ENCODE data around the gene PRELID2.
"Not testable (repeated sequence)": the region's sequence is repeated elsewhere in the genome, so short reads cannot be mapped to it uniquely, and the experiment has no call there.

The PRELID2 gene

DNA sequence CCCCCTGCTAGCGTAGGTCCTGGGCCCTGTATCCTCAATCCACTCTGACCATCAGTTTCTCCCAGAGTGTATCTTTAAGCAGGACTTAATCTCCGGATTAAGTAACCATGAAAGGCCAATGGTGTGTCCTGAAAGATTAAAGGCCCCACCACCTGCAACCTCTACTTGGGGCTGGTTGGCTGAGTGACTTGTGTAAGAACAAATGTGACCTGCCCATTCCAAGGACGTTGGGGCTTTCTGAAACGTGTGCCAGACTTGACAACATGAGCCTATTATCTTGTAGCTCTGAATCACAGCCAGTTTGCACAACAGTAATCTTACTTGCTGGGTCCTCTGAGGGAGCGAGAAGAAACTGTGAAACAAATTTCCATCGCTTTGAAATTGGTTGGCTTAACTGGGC is 3.1 kb upstream of the PRELID2 start:
- no peak for DNase-seq

DNA sequence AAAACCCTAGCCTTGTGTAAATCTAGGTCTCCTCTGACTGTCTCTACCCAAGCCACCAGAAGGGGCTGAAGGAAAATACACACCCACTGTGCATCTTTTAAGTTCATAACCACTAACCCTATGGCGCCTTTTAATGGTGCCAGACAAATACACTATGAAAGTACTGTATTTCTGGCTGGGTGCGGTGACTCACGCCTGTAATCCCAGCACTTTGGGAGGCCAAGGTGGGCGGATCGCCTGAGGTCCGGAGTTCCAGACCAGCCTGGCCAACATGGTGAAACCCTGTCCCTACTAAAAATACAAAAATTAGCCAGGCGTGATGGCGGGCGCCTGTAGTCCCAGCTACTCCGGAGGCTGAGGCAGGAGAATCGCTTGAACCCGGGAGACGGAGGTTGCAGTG is 1.1 kb upstream of the PRELID2 start:
- not testable (repeated sequence) for DNase-seq

DNA sequence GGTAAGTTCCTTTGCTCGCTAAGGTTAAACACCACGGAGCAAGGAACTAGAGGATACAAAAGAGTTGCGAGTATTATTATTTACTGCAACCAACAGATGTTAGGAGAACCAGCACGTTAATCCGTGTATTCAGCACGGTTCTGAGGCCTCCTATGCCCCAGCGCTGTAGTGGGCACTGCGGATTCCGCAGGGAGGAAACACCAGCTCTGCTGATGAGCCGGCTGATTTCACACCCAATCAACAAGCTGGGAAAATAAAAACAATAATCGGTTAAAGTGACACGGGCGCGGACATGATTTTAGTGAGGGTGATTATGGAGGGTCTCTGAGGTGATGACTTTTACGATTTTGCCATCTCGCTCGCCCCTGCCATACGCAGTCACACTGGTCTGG is 702 bp upstream of the PRELID2 start:
- DNase-seq = no peak

DNA sequence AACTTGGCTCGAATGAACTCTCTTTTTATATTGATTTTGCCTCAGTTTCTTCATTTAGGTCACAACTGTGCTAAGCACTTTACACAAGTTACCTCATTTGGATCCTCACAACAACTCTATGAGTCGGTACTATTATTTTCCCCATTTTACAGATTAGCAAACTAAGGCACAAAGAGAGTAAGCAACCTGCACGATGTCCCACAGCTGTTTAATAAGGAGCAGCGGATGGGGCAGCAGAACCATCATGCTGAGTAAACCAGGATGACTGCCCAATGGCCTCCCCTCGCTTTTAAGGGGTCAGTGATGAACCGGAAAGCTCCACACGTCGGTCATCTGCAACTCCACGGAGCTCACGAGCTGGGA is 607 bp downstream of the PRELID2 start:
- DNase-seq = no peak

DNA sequence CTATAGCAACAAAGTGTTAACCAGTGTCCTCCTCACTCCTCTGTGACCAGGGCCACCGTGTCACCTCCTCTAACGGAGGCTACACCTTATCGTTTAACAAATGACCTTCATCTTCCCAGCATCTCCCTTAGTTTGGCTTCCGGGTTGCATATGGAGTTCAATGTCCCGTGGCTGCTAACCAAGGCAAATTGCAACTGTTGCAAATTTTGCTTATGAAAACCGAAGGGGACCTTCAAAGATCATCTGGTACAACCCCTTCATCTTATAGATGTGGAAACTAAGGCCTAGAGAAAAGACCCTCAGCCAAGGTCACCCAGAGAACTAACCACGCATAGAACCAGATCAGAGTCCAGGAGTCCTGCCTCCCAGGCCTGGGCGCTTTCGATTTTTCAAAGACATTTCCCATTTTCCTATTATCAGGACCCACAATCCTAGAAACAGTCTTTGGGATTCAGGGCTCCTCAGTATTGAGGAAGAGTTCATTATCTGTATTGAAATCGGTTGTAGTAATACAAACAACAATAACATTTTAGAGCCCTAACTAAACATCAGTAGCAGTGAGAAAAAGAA is 1.4 kb downstream of the PRELID2 start:
- DNase-seq = no peak

DNA sequence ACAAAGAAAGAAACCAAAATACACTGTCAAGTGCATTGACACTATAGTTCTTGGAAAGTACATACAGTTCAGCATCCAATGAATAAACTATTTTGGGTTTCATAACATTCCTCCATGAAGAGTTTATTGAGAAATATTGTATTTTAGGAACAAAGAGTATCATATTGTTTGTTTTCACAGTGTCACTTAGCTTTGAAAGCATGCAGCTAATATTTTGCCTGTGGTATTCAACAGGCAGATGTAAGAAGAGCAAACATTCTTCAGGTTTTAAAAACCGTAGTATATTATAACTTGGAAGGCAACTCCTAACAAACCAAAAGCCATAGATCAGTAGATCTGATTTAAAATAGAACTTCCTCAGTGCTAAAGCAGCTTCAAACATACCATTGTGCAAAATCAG is 4.5 kb downstream of the PRELID2 start:
- DNase-seq = no peak

DNA sequence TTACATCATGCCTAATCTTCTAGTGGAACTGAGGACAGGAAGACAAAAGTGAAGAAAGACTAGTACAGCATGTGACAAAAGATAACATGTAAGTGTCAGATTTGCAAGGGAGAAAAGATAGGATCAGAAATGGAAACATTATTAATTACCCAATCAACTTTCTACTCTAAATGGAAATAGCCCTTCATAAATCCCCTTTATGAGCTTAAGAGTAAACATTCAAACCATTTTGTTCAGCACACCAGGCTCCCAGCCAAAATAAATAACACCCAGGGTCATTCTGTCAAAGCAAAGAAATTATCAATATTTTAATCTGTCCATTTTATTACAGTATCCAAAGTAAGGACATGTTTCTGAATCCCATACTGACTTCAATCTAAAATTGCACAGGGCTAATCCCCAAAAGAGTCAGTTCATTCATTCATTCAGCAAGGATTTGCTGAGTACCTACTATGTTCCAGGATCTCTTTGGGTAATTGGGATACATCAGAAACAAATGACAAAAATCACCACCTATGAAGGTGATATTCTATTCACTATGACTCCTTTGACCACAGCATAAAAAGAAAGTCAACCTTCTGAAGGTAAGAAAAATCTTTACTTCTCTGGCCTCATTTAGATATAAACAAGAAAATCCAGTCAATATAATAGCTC is 5.3 kb downstream of the PRELID2 start:
- DNase-seq = no peak

DNA sequence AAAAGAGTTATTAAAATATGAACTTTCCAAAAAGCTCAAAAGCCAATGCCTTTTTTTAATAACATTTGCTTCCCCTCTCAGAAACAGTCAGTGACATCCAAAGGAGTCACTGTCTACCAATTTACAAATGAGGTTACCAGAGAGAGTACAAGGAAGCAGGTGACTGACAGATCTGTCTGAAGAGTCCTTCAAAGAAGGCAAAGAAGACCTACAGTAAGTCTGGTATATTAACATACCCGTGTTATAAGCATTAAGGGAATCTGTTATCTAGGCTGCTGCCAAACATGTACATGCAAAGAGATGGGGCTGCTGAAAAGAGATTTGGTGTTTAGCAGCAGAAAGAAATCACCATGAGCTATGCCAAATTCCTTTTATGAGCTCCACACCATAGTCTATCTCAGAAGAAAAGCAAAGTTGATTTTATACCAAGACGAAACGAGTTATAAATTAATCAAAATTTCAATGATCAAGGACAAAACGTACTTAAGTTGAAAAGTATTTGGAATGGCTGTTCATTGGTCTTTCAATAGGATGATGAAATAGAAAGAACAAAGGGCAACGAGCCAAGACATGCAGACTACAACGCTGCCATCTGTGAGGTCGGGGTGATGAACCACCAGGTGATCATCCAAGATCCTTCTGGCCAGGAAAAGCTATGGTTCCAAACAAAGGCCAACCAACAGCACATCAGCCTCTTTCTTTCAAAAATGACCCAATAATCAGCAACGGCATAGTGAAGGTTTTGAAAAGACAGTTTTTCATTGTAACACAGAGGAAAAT is 8.1 kb downstream of the PRELID2 start:
- DNase-seq = no peak

DNA sequence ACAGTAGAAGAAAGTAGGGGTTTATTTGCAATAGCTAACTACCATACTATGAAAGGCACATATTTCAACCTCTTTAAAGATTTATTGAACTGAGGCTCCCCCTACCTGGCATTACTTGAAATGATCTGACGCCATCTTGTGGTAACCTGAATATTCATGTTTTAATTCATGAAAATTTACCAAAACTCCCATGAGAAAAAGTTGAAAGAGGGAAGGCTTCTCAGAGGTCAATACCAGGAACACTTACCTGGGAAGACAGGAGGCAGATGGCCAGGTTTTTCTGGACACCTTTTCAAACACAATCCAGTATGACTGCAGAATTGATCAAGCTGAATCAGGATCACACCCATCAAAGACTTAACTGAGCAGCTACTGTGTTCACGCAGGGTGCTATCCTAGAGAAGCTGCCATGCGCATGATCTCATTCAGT is 9.4 kb downstream of the PRELID2 start:
- no peak for DNase-seq

DNA sequence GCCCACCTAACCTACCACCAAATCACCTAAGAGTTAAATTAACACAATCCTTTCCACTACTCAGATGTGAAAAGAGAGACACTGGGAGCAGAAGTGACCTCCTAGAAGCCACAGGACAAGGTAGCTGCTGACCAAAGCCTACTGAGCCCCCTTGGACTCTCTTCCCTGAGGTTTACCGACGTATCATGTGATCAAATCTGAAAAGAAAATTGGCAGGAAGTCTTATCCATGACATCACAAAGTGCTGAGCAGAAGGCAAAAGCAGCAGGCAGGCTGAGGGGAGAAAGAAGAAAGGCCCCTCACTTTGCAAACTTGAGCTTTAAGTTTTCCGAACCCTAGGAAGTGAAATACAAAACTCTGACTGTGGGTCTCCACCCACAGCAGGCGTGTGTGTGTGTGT is 11.1 kb downstream of the PRELID2 start:
- no peak for DNase-seq

DNA sequence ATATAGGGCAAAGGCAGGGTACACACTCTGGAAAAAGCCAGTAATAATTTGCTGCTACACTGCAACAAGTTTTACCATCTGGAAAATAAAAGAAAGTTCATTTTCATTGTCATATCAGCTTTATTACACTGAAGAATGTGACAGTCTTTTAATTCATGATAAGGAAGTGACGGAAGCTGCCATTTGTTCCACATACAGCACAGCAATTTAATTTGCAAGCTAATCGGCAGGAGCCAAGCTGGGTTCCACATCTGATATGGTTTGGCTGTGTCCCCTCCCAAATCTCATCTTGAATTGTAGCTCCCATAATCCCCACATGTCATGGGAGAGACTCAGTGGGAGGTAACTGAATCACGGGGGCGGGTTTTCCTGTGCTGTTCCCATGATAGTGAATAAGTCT is 16.5 kb downstream of the PRELID2 start:
- DNase-seq = no peak

DNA sequence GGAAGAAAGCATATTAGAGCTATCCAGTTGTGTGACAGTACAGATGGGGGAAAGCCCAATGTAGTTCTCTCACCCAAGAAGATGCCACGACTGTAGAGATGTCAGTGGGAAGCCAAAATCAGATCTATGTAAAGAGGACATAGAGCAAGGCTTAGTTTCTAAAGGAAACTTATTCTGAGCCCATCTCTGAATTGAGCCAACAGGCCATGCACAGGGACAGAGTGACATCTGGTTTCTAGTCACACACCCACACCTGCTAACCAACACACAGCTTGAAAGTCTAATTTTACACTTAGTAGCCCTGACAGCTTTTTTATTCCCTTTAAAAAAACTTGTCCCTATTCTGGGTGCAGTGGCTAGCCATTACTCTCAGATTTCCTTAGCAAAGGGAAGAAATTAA is 22.3 kb downstream of the PRELID2 start:
- no peak for DNase-seq

DNA sequence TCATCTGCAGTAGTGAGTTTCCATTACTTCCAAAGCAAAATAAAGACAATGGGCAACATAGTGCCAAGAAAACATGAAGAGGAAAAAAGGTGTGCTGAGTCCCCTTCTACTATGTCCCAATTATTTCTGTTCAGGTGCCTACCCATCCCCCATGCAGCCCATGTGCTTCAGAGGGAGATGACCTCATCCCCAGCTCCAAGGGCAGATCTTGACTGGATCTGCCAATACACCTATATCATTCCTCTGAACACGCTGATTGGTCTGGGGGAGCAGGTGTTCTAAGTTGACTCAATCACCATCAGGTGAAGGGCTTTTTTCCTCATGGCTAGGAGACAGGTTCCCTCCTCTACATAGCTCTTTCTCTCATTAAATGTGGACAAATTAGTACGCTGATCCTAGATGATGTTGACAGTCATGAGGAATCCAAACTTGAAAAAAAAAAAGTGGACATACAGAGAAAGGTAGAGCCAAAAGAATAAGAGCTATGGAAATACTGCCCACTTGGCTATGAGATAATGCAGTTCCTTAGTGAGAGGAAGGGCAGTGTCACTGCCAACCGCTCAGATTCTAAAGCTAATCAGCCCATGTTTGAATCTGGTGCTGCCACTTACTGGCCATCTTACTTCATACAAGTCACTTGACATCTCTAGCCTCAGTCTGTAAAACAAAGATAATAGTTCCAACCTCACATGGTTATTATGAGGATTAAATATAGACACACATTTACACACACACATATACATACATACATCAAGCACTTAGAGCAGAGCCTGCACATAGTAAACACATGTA is 23.1 kb downstream of the PRELID2 start:
- DNase-seq = no peak

DNA sequence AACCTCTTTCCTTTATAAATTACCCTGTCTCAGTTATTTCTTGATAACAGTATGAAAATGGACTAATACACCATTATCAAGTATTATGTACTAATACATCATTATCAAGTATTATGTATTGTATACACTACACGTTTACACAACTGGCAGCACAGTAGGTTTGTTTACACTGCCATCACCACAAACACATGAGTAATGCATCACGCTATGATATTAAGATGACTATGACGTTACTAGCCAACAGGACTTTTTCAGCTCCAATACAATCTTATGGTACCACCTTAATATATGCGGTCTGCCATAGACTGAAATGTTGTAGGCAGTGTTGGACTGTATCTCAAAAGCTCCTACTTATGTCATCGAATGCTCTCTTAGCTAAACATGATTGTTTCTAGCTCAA is 28.2 kb downstream of the PRELID2 start:
- DNase-seq = no peak

DNA sequence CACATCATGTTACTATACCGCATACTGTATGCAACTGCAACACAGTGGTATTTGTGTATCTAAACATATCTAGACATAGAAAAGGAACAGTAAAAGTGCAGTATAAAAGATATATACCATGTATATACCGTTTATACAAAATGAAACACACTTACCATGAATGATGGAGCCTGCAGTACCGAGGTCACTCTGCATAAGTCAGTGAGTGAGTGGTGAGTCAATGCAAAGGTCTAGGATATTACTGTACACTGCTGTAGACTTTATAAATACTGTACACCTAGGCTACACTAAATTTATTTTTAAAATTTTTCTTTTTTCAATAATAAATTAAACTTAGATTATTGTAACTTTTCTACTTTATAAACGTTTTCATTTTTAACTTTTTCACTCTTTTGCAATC is 29.3 kb downstream of the PRELID2 start:
- no peak for DNase-seq

DNA sequence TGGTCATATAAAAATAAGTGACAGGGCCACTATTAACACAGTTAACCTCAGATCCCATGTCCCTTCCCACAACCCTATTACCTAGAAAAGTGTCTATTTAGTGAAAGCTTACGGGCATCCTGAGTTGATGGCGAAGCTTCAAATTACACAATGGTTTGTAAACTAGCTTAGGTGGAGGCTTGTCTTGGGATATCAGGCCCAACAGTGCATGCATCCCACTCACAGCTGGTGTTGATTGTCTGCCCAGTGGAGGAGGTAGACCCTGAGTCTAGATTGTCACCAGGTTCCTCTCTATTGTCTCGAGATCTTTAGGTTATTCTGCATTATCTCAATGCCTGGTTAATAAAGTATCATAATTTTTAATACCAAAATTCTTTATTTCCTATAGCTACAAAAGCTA is 30.4 kb downstream of the PRELID2 start:
- DNase-seq = no peak

DNA sequence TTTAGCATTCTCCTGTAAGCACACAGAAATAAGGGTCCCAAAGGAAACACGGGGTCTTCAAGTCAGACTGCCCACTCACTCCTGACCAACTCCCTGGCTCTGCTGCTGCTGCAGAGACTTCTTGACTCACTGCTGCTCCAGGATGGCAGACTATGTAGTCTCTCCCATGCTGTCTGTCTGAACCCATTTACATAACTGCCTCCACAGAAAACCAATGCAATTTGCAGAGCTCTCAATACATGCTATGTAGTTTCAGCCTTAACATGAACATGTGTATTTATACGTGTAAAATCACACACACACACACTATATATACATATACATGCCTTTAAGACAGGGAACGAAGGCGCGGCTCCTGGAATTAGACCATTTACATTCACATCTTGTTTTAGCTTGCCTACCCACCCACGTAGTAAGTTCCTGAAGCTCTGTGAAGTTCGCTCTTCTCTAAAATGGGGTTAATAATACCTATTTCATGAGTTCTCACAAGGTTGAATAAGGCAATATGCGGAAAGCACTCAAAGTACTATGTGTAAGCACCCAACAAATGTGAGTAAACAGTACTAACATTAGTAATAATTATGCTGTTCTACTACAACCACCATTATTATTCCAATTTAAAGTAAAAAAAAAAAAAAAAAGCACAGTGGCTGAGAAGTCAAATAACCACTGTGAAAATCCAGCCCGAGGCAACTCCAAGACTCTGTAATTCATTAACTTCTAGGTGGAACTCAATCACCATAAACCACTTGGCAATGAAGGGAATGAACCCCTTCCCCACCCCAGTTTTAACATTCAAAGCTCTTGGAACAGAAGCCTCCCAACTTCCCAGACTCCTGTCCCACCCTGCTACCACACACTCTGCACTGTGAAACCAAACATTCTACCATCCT is 31.8 kb downstream of the PRELID2 start:
- DNase-seq = no peak

DNA sequence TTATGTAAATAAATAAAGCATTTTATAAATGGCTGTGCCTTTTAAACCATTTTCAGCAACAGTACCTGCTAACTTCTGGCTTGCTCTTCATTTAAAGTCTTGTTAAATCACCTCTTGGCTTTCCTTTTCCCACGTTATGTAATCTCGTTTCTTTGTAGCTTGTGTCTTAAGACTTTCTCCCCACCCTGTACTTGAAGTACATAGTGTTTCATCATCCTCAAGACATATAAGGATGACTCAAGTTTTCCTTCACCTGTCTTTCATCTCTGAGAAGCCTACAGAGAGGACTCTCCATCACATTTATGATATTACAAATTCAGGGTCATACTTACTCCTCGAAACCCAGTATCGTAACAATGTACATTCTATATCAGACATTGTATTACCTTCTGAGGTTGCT is 33.9 kb downstream of the PRELID2 start:
- no peak for DNase-seq

DNA sequence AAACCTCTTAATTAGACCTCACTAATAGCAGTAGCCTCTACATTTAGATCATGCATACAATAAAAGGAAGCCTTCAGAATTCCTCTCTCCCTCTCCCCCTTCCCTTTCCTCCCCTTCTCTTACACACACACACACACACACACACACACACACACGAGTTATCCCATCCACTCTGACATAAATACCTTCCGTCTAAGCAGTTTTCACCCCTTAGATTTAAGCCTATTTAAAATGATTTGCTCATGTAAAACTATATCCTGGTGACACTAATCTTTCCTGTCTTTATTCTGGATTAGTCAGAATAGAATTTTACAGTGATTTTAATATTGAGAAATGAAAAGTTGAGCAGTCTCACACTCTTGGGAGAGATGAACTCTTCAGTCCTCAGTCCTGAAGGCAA is 35.0 kb downstream of the PRELID2 start:
- DNase-seq = no peak

DNA sequence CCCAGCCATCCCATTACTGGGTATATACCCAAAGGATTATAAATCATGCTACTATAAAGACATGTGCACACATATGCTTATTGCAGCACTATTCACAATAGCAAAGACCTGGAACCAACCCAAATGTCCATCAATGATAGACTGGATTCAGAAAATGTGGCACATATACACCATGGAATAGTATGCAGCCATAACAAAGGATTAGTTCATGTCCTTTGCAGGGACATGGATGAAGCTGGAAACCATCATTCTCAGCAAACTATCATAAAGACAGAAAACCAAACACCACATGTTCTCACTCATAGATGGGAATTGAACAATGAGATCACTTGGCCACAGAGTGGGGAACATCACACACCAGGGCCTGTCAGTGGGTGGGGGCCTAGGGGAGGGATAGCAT is 36.6 kb downstream of the PRELID2 start:
- not testable (repeated sequence) for DNase-seq

DNA sequence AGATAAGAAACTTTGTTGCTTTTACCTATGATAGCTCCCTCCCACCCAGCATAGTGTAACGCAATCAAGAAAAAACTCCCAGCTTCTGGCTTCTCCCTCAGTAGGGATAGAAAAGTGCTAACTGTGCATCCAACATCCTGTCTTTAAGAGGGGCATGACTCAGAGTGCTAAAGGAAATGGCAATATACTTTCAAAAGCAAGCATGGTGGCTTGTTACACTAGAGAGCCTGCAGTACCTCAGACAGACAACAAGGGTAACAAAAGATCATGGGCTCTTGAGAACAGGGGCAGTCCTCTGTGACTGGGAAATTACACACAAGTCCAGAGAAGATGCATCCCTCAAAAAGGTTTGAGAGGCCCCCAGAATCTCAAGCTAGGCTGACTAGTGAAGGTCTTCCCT is 37.8 kb downstream of the PRELID2 start:
- no peak for DNase-seq

DNA sequence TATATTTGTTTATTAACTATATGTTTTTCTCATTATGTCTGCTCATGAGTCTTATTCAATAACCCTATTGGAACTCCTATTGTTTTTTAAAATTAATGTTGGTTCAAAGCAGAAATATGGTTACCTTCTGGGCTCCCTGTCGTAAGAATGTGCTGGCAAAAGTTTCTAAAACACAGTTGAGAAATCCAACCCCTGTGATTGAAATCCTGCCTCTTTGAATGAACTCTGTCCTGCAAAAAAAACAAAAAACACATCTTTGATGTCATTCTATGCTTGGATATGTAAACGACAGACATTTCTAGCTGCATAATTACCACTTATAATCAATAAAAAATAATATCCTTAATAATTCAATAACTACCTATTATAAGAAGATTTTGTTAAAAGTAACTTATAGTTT is 38.8 kb downstream of the PRELID2 start:
- no peak for DNase-seq

DNA sequence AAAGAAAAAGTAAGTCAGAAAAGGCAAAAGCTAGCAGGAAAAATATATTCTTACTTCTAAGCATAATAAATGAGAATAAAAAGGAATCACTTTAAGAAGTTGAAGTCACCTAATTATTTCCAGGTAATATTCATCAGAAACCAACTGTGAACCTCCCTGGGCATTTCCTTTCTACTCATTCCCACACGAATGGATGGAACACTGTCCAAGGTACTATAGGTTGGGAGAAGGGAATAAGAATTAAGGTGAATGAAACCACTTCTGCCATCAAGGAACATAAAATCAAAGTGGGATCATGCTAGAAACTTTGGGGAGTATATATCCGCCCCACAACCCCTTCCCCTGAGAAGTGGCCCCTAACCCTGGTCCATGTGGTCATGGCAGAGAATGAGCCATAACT is 41.6 kb downstream of the PRELID2 start:
- DNase-seq = no peak
